CD14-positive monocyte (primary cell): ENCODE data around the gene HEMK1. TPM values are rescaled to one million over a fixed set of nuclear protein-coding genes. Genes with fewer than 3 reads are reported as not detected.

Experiments used
- DNase-seq, 3 donors: peaks; one replicate each; pipeline ENCODE4 v3.0.0-alpha.2; 2011 to 2022
- H2AFZ ChIP-seq: 2 replicates; pipeline ENCODE4 v1.6.0; 2012; ENCODE audit warnings: mild to moderate bottlenecking, low read depth, low read length, inconsistent platforms; ENCODE audit not compliant: insufficient read depth, poor library complexity, severe bottlenecking
- H3K27ac ChIP-seq, 2 donors: 1 replicate in 1 of 2; 2 replicates in 1 of 2; pipeline ENCODE4 v1.5.1; 2012 to 2013; ENCODE audit warnings: low read length in 2 of 2, control low read depth in 1 of 2, inconsistent platforms in 1 of 2, low read depth in 1 of 2, mild to moderate bottlenecking in 1 of 2
- H3K27me3 ChIP-seq, 2 donors: one replicate each; pipeline versions ENCODE4 v1.6.0 to v1.6.1; 2011 to 2013; ENCODE audit warnings: low read length in 2 of 2; ENCODE audit not compliant: control insufficient read depth in 2 of 2, insufficient read depth in 2 of 2
- H3K36me3 ChIP-seq, 2 donors: replicated peaks in 1 of 2; 1 replicate in 1 of 2; 2 replicates in 1 of 2; pipeline versions ENCODE4 v1.5.1 to v1.6.1; 2012 to 2013; ENCODE audit warnings: low read length in 2 of 2, control low read depth in 1 of 2, inconsistent platforms in 1 of 2, mild to moderate bottlenecking in 1 of 2; ENCODE audit not compliant: insufficient read depth in 2 of 2, control insufficient read depth in 1 of 2
- H3K4me1 ChIP-seq, 2 donors: 1 replicate in 1 of 2; 2 replicates in 1 of 2; pipeline versions ENCODE4 v1.5.1 to v1.6.1; 2012 to 2013; ENCODE audit warnings: low read length in 2 of 2, control low read depth in 1 of 2, inconsistent platforms in 1 of 2, mild to moderate bottlenecking in 1 of 2, moderate library complexity in 1 of 2; ENCODE audit not compliant: insufficient read depth in 2 of 2, control insufficient read depth in 1 of 2
- H3K4me2 ChIP-seq: replicated peaks from 2 replicates; pipeline ENCODE3; 2012; ENCODE audit warnings: low read length, moderate library complexity, mild to moderate bottlenecking; ENCODE audit not compliant: poor library complexity, severe bottlenecking; ENCODE audit errors: extremely low read depth
- H3K4me3 ChIP-seq, 3 experiments: fragments of 200-600 bp in 1 of 3; sonication (generic) in 1 of 3; replicated peaks in 1 of 3; 1 replicate in 2 of 3; 2 replicates in 1 of 3; pipeline ENCODE4 v1.5.1; 2011 to 2013; ENCODE audit warnings: low read length in 3 of 3, mild to moderate bottlenecking in 3 of 3, control low read depth in 2 of 3, low read depth in 2 of 3, inconsistent platforms in 1 of 3, moderate library complexity in 1 of 3
- H3K79me2 ChIP-seq: 2 replicates; pipeline ENCODE4 v1.6.0; 2012; ENCODE audit warnings: mild to moderate bottlenecking, control low read depth, inconsistent platforms, low read length, moderate library complexity; ENCODE audit not compliant: insufficient read depth
- H3K9ac ChIP-seq: 2 replicates; pipeline ENCODE4 v1.6.0; 2017; ENCODE audit warnings: low read length, mild to moderate bottlenecking; ENCODE audit not compliant: insufficient read depth, poor library complexity, severe bottlenecking
- H3K9me3 ChIP-seq, 2 donors: replicated peaks in 1 of 2; 1 replicate in 1 of 2; 2 replicates in 1 of 2; pipeline versions ENCODE4 v1.5.1 to v1.6.1; 2012 to 2013; ENCODE audit warnings: low read length in 2 of 2, control low read depth in 1 of 2; ENCODE audit not compliant: control insufficient read depth in 1 of 2, insufficient read depth in 1 of 2
- H4K20me1 ChIP-seq: 2 replicates; pipeline ENCODE4 v1.6.0; 2012; ENCODE audit warnings: mild to moderate bottlenecking, low read length, control low read depth, moderate library complexity; ENCODE audit not compliant: insufficient read depth
- H3K27ac Mint-ChIP-seq, 7 donors: one replicate each; pipeline ENCODE4 v1.8.0; 2020; ENCODE audit warnings: mild to moderate bottlenecking in 7 of 7, mixed read lengths in 7 of 7, moderate library complexity in 6 of 7, inconsistent platforms in 2 of 7
- H3K27me3 Mint-ChIP-seq, 3 donors: one replicate each; pipeline ENCODE4 v1.8.0; 2021 to 2022; ENCODE audit warnings: low read depth in 3 of 3, mild to moderate bottlenecking in 3 of 3, mixed read lengths in 3 of 3, moderate library complexity in 3 of 3, inconsistent platforms in 1 of 3
- H3K36me3 Mint-ChIP-seq, 2 donors: one replicate each; pipeline ENCODE4 v1.8.0; 2020; ENCODE audit warnings: mixed read lengths in 2 of 2, inconsistent platforms in 1 of 2, mild to moderate bottlenecking in 1 of 2
- H3K4me1 Mint-ChIP-seq: one replicate; pipeline ENCODE4 v1.8.0; 2020; ENCODE audit warnings: mild to moderate bottlenecking, mixed read lengths
- H3K4me3 Mint-ChIP-seq, 2 donors: one replicate each; pipeline ENCODE4 v1.8.0; 2020; ENCODE audit warnings: mild to moderate bottlenecking in 2 of 2, mixed read lengths in 2 of 2, moderate library complexity in 1 of 2
- H3K9me3 Mint-ChIP-seq, 7 donors: one replicate each; pipeline ENCODE4 v1.8.0; 2020 to 2022; ENCODE audit warnings: mixed read lengths in 7 of 7, mild to moderate bottlenecking in 6 of 7, moderate library complexity in 6 of 7, inconsistent platforms in 2 of 7
- CTCF ChIP-seq: fragments of 200-600 bp; IDR thresholded peaks from one replicate; pipeline ENCODE4 v1.8.0; 2022; ENCODE audit warnings: antibody characterized with exemption, mild to moderate bottlenecking
- WGBS: methylation state at CpG from one replicate; pipeline ENCODE4 v1.1.5; 2013; ENCODE audit warnings: missing lambda C conversion rate; ENCODE audit not compliant: insufficient coverage; 5-methylcytosine and 5-hydroxymethylcytosine counted together
- intact Hi-C, 2 donors: fragments of 100-400 bp; cut with micrococcal nuclease; formaldehyde crosslinking; loops; one replicate each; pipeline versions ENCODE4 v1.15.0 to v1.15.1; 2023
- polyA plus RNA-seq, 3 donors: library from polyadenylated mRNA; depleted of rRNA in 1 of 3; unstranded in 2 of 3; stranded (reverse) in 1 of 3; fragments of 300-500 nt in 2 of 3; fragments of >200 nt in 1 of 3; fragmentation: Illumina TruSeq in 2 of 3; gene quantifications; 1 replicate in 2 of 3; 2 replicates in 1 of 3; pipeline ENCODE4 v1.2.3, GENCODE V29; 2012 to 2021

Gene HEMK1
- polyA plus RNA-seq, 3 donors, result 10.1 to 14.0 (median 12.1) TPM

GRCh38 chr3:50622881-50623280 lies 53.6 kb downstream of the HEMK1 start:
- H3K27me3 ChIP-seq, result no peaks in the 10 kb centered on the region
- peak overlapping the region in 1 of 3 experiments; percentile 24 for H3K4me3 ChIP-seq
- intact Hi-C loops, result no loop called here
- 100% methylated on average over 1 of the region's 3 CpGs for WGBS
- peaks cover 100% of the 10 kb centered on the region in 2 donors for H3K4me1 ChIP-seq
- no peak overlapping the region for H2AFZ ChIP-seq
- no peak overlapping the region for H3K9ac ChIP-seq
- H4K20me1 ChIP-seq, result peaks cover 69% of the 10 kb centered on the region
- H3K36me3 ChIP-seq, result peaks cover 29 to 49% of the 10 kb centered on the region in 2 donors
- H3K4me1 Mint-ChIP-seq, result peaks cover 97% of the 10 kb centered on the region
- no peaks in the 10 kb centered on the region for H3K9me3 ChIP-seq
- peak overlapping the region; percentile 83 to 99 (median 92) for H3K27ac Mint-ChIP-seq
- peaks cover 54 to 80% of the 10 kb centered on the region in 2 donors for H3K36me3 Mint-ChIP-seq
- no peak for DNase-seq
- H3K9me3 Mint-ChIP-seq, result no peaks in the 10 kb centered on the region
- peaks cover 0 to 2% (median 0%) of the 10 kb centered on the region in 3 donors for H3K27me3 Mint-ChIP-seq
- peak overlapping the region; percentile 84 for H3K4me2 ChIP-seq
- peak overlapping the region in 1 of 2 donors; percentile 51 for H3K4me3 Mint-ChIP-seq
- no peak for TF ChIP-seq CTCF
- peaks cover 97% of the 10 kb centered on the region for H3K79me2 ChIP-seq
- peak overlapping the region; percentile 36 to 94 for H3K27ac ChIP-seq

DNA sequence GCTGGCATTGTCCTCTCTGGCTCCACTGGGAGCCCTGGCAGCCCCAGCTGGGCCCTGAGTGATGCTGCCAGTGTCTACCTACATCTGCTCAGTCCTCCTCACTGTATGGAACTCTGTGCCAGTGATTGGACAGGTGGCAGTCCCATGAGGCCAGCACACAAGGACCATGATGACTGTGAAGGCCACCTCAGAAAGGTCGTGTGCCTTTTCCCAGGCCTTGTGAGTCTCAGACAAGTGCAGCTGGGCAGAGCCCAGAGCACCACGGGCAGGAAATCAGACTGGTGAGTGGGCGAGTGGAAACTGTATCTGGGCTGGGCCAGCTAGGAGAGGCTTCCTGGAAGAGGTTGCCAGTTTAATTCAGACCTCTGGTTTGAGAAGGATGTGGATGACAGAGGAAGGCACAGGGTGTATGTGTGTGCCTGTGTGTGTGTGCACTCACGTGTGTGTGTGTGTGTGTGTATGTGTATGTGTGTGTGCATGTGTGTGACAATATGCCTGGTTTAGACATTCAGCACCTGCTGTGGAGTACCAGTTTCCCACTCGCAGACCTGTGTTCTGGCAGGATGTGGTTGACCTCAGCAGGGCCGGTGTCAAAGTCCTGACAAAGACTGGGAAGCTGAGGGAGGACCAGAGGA lies 54.6 kb downstream of the HEMK1 start:
- WGBS, result 0% methylated on average over 6 of the region's 6 CpGs
- H3K27ac Mint-ChIP-seq, result peak overlapping the region; percentile 84 to 99 (median 98)
- peaks cover 80% of the 10 kb centered on the region for H4K20me1 ChIP-seq
- peak overlapping the region in 1 of 3 experiments; percentile 45 for H3K4me3 ChIP-seq
- peaks cover 0 to 2% (median 0%) of the 10 kb centered on the region in 3 donors for H3K27me3 Mint-ChIP-seq
- H3K36me3 Mint-ChIP-seq, result peaks cover 55 to 85% of the 10 kb centered on the region in 2 donors
- peaks cover 100% of the 10 kb centered on the region in 2 donors for H3K4me1 ChIP-seq
- H3K9me3 Mint-ChIP-seq, result no peaks in the 10 kb centered on the region
- H3K27ac ChIP-seq, result peak overlapping the region; percentile 61 to 94
- H3K9ac ChIP-seq, result peak overlapping the region; percentile 23
- DNase-seq, result no peak
- no peaks in the 10 kb centered on the region for H3K9me3 ChIP-seq
- peaks cover 32 to 59% of the 10 kb centered on the region in 2 donors for H3K36me3 ChIP-seq
- TF ChIP-seq CTCF, result no peak
- H3K79me2 ChIP-seq, result peaks cover 97% of the 10 kb centered on the region
- peak overlapping the region; percentile 69 to 78 for H3K4me3 Mint-ChIP-seq
- intact Hi-C loops, result no loop called here
- no peak overlapping the region for H2AFZ ChIP-seq
- no peaks in the 10 kb centered on the region for H3K27me3 ChIP-seq
- H3K4me2 ChIP-seq, result peak overlapping the region; percentile 51
- H3K4me1 Mint-ChIP-seq, result peaks cover 96% of the 10 kb centered on the region
